GM18907 (cell line): Measurements from ENCODE around the gene ZNF511.

Source experiments
- ATAC-seq: cut with Tn5 transposase; IDR thresholded peaks from one replicate; pipeline ENCODE4 v1.9.1; 2021; ENCODE audit warnings: mild to moderate bottlenecking, moderate library complexity; ENCODE audit not compliant: unreplicated experiment

ZNF511 gene

GRCh38 chr10:133351408-133352318 is 42.9 kb downstream of the ZNF511 start:
- no peak for ATAC-seq

GRCh38 chr10:133353202-133353959 is 44.7 kb downstream of the ZNF511 start:
- no peak for ATAC-seq

GRCh38 chr10:133353988-133354605 is 45.4 kb downstream of the ZNF511 start:
- ATAC-seq, result no peak

GRCh38 chr10:133354672-133355240 is 46.0 kb downstream of the ZNF511 start:
- no peak for ATAC-seq

- ATAC-seq, result no peak
Observed at GRCh38 chr10:133355266-133355665, 46.6 kb downstream of the ZNF511 start.

- ATAC-seq, result no peak
Observed at GRCh38 chr10:133355991-133356390, 47.3 kb downstream of the ZNF511 start.

GRCh38 chr10:133356549-133357284 is 48.0 kb downstream of the ZNF511 start:
- ATAC-seq, result no peak

GRCh38 chr10:133357285-133358161 is 48.8 kb downstream of the ZNF511 start, which contains the start of gene FUOM:
TSS of gene FUOM (minus strand) at chr10:133358019. CDS start at chr10:133358007, 12 bp downstream.
- peak; percentile 59 for ATAC-seq

GRCh38 chr10:133358162-133358924 is 49.6 kb downstream of the ZNF511 start:
- ATAC-seq, result no peak

- no peak for ATAC-seq
Observed at GRCh38 chr10:133358925-133359310, 50.2 kb downstream of the ZNF511 start.

- no peak for ATAC-seq
Observed at GRCh38 chr10:133359554-133359971, 50.8 kb downstream of the ZNF511 start.

GRCh38 chr10:133359972-133360610 is 51.4 kb downstream of the ZNF511 start:
- no peak for ATAC-seq

GRCh38 chr10:133361227-133361626 is 52.5 kb downstream of the ZNF511 start:
- ATAC-seq, result no peak

GRCh38 chr10:133361773-133362441 is 53.2 kb downstream of the ZNF511 start:
- no peak for ATAC-seq
